Measurements from ENCODE around the gene SFRP5. TPM values are rescaled to one million over a fixed set of nuclear protein-coding genes. Genes with fewer than 3 reads are reported as not detected.

Gene SFRP5
- total and polyA plus RNA-seq, 2 donors (not counting 3 experiments of a cell fraction or from before 2014, with no cell fraction given) = not detected

DNA sequence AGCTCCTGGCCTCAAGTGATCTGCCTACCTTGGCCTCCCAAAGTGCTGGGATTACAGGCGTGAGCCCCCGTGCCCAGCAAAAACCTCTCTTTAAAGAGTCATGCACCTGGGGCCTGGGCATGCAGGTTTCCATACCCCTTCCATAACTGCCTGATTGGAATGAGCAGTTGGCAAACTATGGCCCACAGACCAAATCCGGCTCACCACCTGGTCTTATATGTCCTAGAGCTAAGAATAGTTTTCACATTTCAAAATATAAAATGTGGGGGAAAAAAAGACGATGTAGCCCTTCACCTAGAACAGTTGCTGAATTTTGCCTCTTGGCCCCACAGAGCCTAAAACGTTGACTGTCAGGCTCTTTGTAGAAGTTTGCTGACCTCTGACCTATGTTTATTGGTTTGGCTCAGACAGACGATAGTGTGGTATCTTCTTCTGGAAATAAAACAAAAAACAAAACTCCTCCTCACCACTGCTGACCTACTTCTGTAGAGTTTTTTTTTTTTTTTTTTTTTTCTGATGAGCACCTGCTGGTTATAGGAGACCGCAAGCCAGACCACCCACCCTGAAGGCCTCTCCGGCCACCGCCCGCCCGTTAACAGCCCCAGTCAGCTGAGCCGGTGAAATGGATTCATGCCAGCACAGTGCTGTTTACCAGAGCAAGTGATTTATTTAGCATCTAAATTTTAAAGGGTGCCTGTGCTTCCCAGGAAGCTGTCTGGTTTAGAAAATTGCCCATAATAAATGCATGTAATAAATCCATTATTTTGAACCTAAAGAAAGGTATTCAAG is 33.5 kb upstream of the SFRP5 start:
- H3K4me1 ChIP-seq (ENCODE audit: control insufficient read depth, extremely low read depth, insufficient read depth, low read length) = no peaks in the 10 kb centered on the region
- H3K27ac ChIP-seq (ENCODE audit: insufficient read depth, low read depth, low read length) = no peak overlapping the region
- H3K36me3 ChIP-seq (ENCODE audit: control insufficient read depth in 2 of 2, extremely low read depth in 1 of 2, insufficient read depth in 2 of 2, low read length in 2 of 2) = no peaks in the 10 kb centered on the region
- DNase-seq (ENCODE audit: low read depth, low spot score) (no peak), FAIRE-seq (no peak)
- peaks cover 0 to 2% of the 10 kb centered on the region in 2 experiments for H3K27me3 ChIP-seq (ENCODE audit: control insufficient read depth in 2 of 2, insufficient read depth in 2 of 2, low read length in 2 of 2)
- ChIA-PET CTCF (interaction anchor here (0.7 to 1.1 kb wide), 2 partner anchors 14 to 17 kb away, joined by 3 to 4 read pairs; no protein-coding TSS in a partner anchor), POLR2A (no interaction called here)
- H3K9ac ChIP-seq (replicated peaks; ENCODE audit: extremely low read depth, insufficient read depth, low read length) = no peak overlapping the region
- dilution Hi-C loops (cut with MboI; ENCODE audit: extremely low pct_ligation_motif_present, low sequenced_read_pairs) (no loop called here), intact Hi-C loops (cut with micrococcal nuclease) (no loop called here)
- H3K4me3 ChIP-seq (replicated peaks in 1 of 3; ENCODE audit: insufficient read depth in 1 of 3, low read depth in 1 of 3, low read length in 3 of 3) = no peak overlapping the region
- H3K79me2 ChIP-seq (ENCODE audit: control insufficient read depth, insufficient read depth, low read length) = no peaks in the 10 kb centered on the region
- H2AFZ ChIP-seq (ENCODE audit: low read depth, low read length) = no peak overlapping the region
- H3K9me3 ChIP-seq (replicated peaks; ENCODE audit: control insufficient read depth, insufficient read depth, low read length) = no peaks in the 10 kb centered on the region
- H3K9me1 ChIP-seq (replicated peaks; ENCODE audit: control insufficient read depth, extremely low read depth, insufficient read depth, low read length) = no peaks in the 10 kb centered on the region
- TF ChIP-seq, protein P1, sequence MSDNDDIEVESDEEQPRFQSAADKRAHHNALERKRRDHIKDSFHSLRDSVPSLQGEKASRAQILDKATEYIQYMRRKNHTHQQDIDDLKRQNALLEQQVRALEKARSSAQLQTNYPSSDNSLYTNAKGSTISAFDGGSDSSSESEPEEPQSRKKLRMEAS (IDR thresholded peaks at IDR 0.05; ENCODE audit: insufficient read depth, insufficient read length) = no peak
- TF ChIP-seq GATA2 (IDR thresholded peaks at IDR 0.05; ENCODE audit: insufficient read depth, insufficient read length, low read depth, low read length) = no peak
- no peak for TF ChIP-seq EZH2 (IDR thresholded peaks at IDR 0.05; ENCODE audit: borderline replicate concordance, low read depth, low read length, severe bottlenecking)
- TF ChIP-seq MYC (IDR thresholded peaks at IDR 0.05; ENCODE audit: low read depth, low read length) = no peak
- no peak for TF ChIP-seq POLR2AphosphoS5 (IDR thresholded peaks at IDR 0.05; ENCODE audit: insufficient read depth, low read depth, low read length)
- TF ChIP-seq, protein P2, sequence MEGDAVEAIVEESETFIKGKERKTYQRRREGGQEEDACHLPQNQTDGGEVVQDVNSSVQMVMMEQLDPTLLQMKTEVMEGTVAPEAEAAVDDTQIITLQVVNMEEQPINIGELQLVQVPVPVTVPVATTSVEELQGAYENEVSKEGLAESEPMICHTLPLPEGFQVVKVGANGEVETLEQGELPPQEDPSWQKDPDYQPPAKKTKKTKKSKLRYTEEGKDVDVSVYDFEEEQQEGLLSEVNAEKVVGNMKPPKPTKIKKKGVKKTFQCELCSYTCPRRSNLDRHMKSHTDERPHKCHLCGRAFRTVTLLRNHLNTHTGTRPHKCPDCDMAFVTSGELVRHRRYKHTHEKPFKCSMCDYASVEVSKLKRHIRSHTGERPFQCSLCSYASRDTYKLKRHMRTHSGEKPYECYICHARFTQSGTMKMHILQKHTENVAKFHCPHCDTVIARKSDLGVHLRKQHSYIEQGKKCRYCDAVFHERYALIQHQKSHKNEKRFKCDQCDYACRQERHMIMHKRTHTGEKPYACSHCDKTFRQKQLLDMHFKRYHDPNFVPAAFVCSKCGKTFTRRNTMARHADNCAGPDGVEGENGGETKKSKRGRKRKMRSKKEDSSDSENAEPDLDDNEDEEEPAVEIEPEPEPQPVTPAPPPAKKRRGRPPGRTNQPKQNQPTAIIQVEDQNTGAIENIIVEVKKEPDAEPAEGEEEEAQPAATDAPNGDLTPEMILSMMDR (IDR thresholded peaks at IDR 0.05; ENCODE audit: extremely low read depth in 1 of 2, insufficient read depth in 1 of 2, low read depth in 1 of 2, low read length in 2 of 2) = no peak
- BruUV-seq (replicated peaks) = no TSS peak
- no peak overlapping the region for H3K4me2 ChIP-seq (ENCODE audit: insufficient read depth, low read length)
- H4K20me1 ChIP-seq (replicated peaks; ENCODE audit: control insufficient read depth, extremely low read depth, insufficient read depth, low read length) = no peaks in the 10 kb centered on the region

Data from endothelial cell of umbilical vein (primary cell).